ENCODE measurements around the gene LPCAT3. TPM values are rescaled to one million over a fixed set of nuclear protein-coding genes. Genes with fewer than 3 reads are reported as not detected.

The LPCAT3 gene
- total RNA-seq, 2 donors from 2014 or later = 33.6 to 86.7 TPM

- no peak for DNase-seq
- Mint-ChIP-seq H3K4me1 (no peaks in the 10 kb centered on the region), H3K4me3 (no peak overlapping the region), H3K9me3 (no peaks in the 10 kb centered on the region), H3K27me3 (ENCODE audit: insufficient read depth) (peaks cover 8% of the 10 kb centered on the region), H3K36me3 (ENCODE audit: low read depth) (no peaks in the 10 kb centered on the region), H3K27ac (no peak overlapping the region)
- Histone ChIP-seq H3K27ac (ENCODE audit: low read depth, low read length) (no peak overlapping the region), H3K9me3 (ENCODE audit: control insufficient read depth, low read length) (no peaks in the 10 kb centered on the region), H3K36me3 (ENCODE audit: control insufficient read depth, insufficient read depth, low read length) (no peaks in the 10 kb centered on the region), H3K4me1 (ENCODE audit: control insufficient read depth, insufficient read depth, low read length) (no peaks in the 10 kb centered on the region), H3K9ac (ENCODE audit: extremely low read depth, low read length, poor library complexity, severe bottlenecking) (no peak overlapping the region), H3K4me3 (ENCODE audit: low read length) (no peak overlapping the region), H3K27me3 (ENCODE audit: control insufficient read depth, insufficient read depth, low read length, poor library complexity, severe bottlenecking) (no peaks in the 10 kb centered on the region)
- TF ChIP-seq, protein P1, sequence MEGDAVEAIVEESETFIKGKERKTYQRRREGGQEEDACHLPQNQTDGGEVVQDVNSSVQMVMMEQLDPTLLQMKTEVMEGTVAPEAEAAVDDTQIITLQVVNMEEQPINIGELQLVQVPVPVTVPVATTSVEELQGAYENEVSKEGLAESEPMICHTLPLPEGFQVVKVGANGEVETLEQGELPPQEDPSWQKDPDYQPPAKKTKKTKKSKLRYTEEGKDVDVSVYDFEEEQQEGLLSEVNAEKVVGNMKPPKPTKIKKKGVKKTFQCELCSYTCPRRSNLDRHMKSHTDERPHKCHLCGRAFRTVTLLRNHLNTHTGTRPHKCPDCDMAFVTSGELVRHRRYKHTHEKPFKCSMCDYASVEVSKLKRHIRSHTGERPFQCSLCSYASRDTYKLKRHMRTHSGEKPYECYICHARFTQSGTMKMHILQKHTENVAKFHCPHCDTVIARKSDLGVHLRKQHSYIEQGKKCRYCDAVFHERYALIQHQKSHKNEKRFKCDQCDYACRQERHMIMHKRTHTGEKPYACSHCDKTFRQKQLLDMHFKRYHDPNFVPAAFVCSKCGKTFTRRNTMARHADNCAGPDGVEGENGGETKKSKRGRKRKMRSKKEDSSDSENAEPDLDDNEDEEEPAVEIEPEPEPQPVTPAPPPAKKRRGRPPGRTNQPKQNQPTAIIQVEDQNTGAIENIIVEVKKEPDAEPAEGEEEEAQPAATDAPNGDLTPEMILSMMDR (conservative IDR thresholded peaks at IDR 0.05) = no peak
- 100% methylated on average over 1 of the region's 1 CpG for WGBS, 2 experiments (ENCODE audit: insufficient coverage in 1 of 2, insufficient read length in 1 of 2)
These were observed 8.6 kb upstream of the LPCAT3 start for GRCh38 chr12:7026854-7027253.

- Histone ChIP-seq H3K9ac (ENCODE audit: extremely low read depth, low read length, poor library complexity, severe bottlenecking) (no peak overlapping the region), H3K4me1 (ENCODE audit: control insufficient read depth, insufficient read depth, low read length) (no peaks in the 10 kb centered on the region), H3K4me3 (ENCODE audit: low read length) (no peak overlapping the region), H3K36me3 (ENCODE audit: control insufficient read depth, insufficient read depth, low read length) (no peaks in the 10 kb centered on the region), H3K27me3 (ENCODE audit: control insufficient read depth, insufficient read depth, low read length, poor library complexity, severe bottlenecking) (no peaks in the 10 kb centered on the region), H3K9me3 (ENCODE audit: control insufficient read depth, low read length) (no peaks in the 10 kb centered on the region), H3K27ac (ENCODE audit: low read depth, low read length) (no peak overlapping the region)
- WGBS, 2 experiments (ENCODE audit: insufficient coverage in 1 of 2, insufficient read length in 1 of 2) = 87 to 100% methylated on average over 2 to 3 of the region's 3 CpGs
- Mint-ChIP-seq H3K36me3 (ENCODE audit: low read depth) (no peaks in the 10 kb centered on the region), H3K4me3 (no peak overlapping the region), H3K4me1 (peaks cover 7% of the 10 kb centered on the region), H3K27me3 (ENCODE audit: insufficient read depth) (peaks cover 8% of the 10 kb centered on the region), H3K9me3 (no peaks in the 10 kb centered on the region), H3K27ac (no peak overlapping the region)
- TF ChIP-seq, protein P1 (conservative IDR thresholded peaks at IDR 0.05) = no peak
- DNase-seq = no peak
These were observed 4.8 kb upstream of the LPCAT3 start for GRCh38 chr12:7023114-7023513.

DNA sequence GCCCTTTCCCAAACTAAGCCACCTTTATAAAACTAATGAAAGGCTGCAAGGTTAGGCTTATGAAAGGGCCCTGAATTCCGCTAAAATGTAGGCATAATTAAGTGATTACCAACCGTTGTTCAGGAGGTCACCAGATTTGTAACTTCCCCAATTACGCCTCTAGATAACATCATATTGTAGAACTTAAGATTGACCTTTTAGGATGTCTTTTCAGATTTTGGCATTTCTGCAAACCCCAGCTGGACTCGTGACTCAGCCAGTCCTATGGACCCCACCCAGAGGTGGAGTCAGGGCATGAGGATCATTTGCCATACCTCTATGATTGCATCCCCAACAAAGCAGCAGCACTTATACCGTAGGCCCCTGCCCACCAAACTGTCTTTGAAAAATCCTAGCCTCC is 3.7 kb upstream of the LPCAT3 start:
- no peaks in the 10 kb centered on the region for H3K9me3 Mint-ChIP-seq
- no peak overlapping the region for H3K4me3 Mint-ChIP-seq
- H3K27ac ChIP-seq (ENCODE audit: low read depth, low read length) = no peak overlapping the region
- H3K36me3 Mint-ChIP-seq (ENCODE audit: low read depth) = no peaks in the 10 kb centered on the region
- H3K27ac Mint-ChIP-seq = no peak overlapping the region
- H3K9ac ChIP-seq (ENCODE audit: extremely low read depth, low read length, poor library complexity, severe bottlenecking) = no peak overlapping the region
- H3K27me3 Mint-ChIP-seq (ENCODE audit: insufficient read depth) = peaks cover 3% of the 10 kb centered on the region
- WGBS, 2 experiments (ENCODE audit: insufficient coverage in 1 of 2, insufficient read length in 1 of 2) = 88 to 95% methylated on average over 3 to 5 of the region's 5 CpGs
- H3K4me1 ChIP-seq (ENCODE audit: control insufficient read depth, insufficient read depth, low read length) = no peaks in the 10 kb centered on the region
- H3K4me1 Mint-ChIP-seq = peaks cover 17% of the 10 kb centered on the region
- no peaks in the 10 kb centered on the region for H3K36me3 ChIP-seq (ENCODE audit: control insufficient read depth, insufficient read depth, low read length)
- H3K4me3 ChIP-seq (ENCODE audit: low read length) = no peak overlapping the region
- no peaks in the 10 kb centered on the region for H3K9me3 ChIP-seq (ENCODE audit: control insufficient read depth, low read length)
- TF ChIP-seq, protein P1 (conservative IDR thresholded peaks at IDR 0.05) = no peak
- no peak for DNase-seq
- H3K27me3 ChIP-seq (ENCODE audit: control insufficient read depth, insufficient read depth, low read length, poor library complexity, severe bottlenecking) = no peaks in the 10 kb centered on the region

Data from endodermal cell (in vitro differentiated cells).